Upper lobe of left lung (tissue), 4 donors: ENCODE results near the gene OGDH.

ENCODE experiments used
- POLR2A ChIP-seq, 4 donors: fragments of 450-650 bp; IDR thresholded peaks; one replicate each; pipeline ENCODE4 v1.5.1; 2016 to 2017; ENCODE audit warnings: antibody characterized with exemption in 4 of 4, mild to moderate bottlenecking in 2 of 4
- TF ChIP-seq, protein P1 (sequence below), 6 experiments: fragments of 450-650 bp in 4 of 6; fragments of 200-600 bp in 2 of 6; sonication (generic) in 2 of 6; IDR thresholded peaks; one replicate each; pipeline ENCODE4 v1.5.1; 2016 to 2019; ENCODE audit warnings: antibody characterized with exemption in 6 of 6

DNA sequence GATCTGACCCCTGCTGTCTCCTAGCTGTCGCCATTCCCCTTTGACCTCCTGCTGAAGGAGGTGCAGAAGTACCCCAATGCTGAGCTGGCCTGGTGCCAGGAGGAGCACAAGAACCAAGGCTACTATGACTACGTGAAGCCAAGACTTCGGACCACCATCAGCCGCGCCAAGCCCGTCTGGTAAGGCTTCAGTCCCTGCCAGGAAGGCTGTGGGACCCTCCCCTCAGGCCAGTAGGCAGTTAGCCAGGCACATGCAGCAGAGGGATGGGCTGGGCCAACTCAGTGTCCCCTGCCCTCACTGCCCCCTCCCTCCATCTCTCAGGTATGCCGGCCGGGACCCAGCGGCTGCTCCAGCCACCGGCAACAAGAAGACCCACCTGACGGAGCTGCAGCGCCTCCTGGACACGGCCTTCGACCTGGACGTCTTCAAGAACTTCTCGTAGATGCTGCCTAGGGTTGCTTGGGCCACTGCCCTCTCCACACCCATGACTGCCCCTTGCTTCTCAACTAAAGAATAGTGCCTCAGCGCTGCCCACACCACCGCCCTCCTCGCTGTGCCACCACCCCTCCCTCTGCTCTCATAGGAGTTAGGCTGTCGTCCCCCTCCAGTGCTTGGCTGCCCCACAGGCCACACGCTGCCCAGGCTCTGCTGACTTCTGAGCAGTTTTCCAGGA lies 101.3 kb downstream of the OGDH start:
- no peak for TF ChIP-seq POLR2A (IDR thresholded peaks at IDR 0.05)
- TF ChIP-seq, protein P1, sequence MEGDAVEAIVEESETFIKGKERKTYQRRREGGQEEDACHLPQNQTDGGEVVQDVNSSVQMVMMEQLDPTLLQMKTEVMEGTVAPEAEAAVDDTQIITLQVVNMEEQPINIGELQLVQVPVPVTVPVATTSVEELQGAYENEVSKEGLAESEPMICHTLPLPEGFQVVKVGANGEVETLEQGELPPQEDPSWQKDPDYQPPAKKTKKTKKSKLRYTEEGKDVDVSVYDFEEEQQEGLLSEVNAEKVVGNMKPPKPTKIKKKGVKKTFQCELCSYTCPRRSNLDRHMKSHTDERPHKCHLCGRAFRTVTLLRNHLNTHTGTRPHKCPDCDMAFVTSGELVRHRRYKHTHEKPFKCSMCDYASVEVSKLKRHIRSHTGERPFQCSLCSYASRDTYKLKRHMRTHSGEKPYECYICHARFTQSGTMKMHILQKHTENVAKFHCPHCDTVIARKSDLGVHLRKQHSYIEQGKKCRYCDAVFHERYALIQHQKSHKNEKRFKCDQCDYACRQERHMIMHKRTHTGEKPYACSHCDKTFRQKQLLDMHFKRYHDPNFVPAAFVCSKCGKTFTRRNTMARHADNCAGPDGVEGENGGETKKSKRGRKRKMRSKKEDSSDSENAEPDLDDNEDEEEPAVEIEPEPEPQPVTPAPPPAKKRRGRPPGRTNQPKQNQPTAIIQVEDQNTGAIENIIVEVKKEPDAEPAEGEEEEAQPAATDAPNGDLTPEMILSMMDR (IDR thresholded peaks at IDR 0.05): no peak
